Hepatocyte (in vitro differentiated cells): ENCODE measurements around the gene POLA2.
A peak's percentile ranks its signal among the peaks of the same experiment; 100 is the strongest.

ENCODE experiments used
- EZH2 ChIP-seq: fragments of 200-600 bp; sonication (generic); IDR thresholded peaks from 2 replicates; pipeline ENCODE4 v1.6.1; 2016; ENCODE audit warnings: antibody characterized with exemption, mild to moderate bottlenecking, borderline replicate concordance
- EZH2phosphoT487 ChIP-seq: fragments of 200-600 bp; sonication (generic); IDR thresholded peaks from one replicate; pipeline ENCODE4 v1.6.1; 2018; ENCODE audit warnings: antibody characterized with exemption, mild to moderate bottlenecking, low read depth, moderate library complexity; ENCODE audit not compliant: unreplicated experiment, severe bottlenecking
- TF ChIP-seq, protein P1 (sequence below): fragments of 200-600 bp; sonication (generic); IDR thresholded peaks from 2 replicates; pipeline ENCODE4 v1.5.1; 2016; ENCODE audit warnings: antibody characterized with exemption, mild to moderate bottlenecking; ENCODE audit not compliant: poor library complexity

DNA sequence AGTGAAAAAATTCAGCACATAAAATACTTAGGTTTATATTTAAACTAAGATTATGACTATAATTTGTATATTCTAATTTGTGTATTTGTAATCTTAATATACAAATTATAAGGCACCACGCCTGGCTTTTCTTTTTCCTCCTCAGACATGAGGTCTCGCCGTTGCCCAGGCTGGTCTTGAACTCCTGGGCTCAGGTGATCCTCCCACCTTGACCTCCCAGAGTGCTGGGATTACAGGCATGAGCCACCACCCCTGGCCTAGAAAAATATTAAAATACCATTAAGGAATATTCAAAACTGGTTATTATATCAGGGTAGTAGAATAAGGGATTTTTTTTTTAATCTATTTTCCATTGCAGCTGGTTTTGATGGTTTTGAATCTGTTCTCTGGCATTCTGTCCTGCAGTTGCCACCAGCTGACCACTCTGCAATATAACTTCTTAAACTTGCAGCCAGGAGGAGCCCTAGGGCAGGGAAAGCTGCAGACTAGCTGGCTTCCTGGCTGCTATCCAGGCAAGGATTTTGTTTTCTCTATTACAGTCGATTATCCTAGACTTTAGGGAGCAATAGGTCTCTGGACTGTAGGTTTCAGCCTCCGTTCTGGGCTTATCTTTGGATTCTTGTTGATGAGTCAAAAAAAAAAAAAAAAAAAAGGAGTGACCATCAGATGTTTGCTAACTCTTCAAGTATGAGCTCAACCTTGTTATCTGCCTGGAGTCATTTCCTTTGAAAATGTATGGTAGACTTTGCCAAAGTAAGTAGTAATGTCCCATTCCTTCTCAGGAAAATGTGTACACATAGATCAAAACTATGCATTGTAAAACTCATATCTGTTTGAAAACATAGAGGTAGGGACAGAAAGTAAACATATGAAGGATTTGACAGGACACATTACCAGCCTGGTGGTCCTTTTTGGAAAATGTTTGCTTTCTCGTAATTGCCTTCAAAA lies 13.2 kb downstream of the POLA2 start:
- TF ChIP-seq EZH2 (no peak), EZH2phosphoT487 (no peak)
- TF ChIP-seq, protein P1, sequence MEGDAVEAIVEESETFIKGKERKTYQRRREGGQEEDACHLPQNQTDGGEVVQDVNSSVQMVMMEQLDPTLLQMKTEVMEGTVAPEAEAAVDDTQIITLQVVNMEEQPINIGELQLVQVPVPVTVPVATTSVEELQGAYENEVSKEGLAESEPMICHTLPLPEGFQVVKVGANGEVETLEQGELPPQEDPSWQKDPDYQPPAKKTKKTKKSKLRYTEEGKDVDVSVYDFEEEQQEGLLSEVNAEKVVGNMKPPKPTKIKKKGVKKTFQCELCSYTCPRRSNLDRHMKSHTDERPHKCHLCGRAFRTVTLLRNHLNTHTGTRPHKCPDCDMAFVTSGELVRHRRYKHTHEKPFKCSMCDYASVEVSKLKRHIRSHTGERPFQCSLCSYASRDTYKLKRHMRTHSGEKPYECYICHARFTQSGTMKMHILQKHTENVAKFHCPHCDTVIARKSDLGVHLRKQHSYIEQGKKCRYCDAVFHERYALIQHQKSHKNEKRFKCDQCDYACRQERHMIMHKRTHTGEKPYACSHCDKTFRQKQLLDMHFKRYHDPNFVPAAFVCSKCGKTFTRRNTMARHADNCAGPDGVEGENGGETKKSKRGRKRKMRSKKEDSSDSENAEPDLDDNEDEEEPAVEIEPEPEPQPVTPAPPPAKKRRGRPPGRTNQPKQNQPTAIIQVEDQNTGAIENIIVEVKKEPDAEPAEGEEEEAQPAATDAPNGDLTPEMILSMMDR, result peak; percentile 90
